GM12874 (cell line): ENCODE data around the gene C12orf56.

Experiments used
- TF ChIP-seq, protein P1 (sequence below): IDR thresholded peaks from 2 replicates; pipeline ENCODE4 v1.5.1; 2011; ENCODE audit warnings: low read depth, mild to moderate bottlenecking, control low read depth, low read length, moderate library complexity; ENCODE audit not compliant: insufficient read depth

The C12orf56 gene

DNA sequence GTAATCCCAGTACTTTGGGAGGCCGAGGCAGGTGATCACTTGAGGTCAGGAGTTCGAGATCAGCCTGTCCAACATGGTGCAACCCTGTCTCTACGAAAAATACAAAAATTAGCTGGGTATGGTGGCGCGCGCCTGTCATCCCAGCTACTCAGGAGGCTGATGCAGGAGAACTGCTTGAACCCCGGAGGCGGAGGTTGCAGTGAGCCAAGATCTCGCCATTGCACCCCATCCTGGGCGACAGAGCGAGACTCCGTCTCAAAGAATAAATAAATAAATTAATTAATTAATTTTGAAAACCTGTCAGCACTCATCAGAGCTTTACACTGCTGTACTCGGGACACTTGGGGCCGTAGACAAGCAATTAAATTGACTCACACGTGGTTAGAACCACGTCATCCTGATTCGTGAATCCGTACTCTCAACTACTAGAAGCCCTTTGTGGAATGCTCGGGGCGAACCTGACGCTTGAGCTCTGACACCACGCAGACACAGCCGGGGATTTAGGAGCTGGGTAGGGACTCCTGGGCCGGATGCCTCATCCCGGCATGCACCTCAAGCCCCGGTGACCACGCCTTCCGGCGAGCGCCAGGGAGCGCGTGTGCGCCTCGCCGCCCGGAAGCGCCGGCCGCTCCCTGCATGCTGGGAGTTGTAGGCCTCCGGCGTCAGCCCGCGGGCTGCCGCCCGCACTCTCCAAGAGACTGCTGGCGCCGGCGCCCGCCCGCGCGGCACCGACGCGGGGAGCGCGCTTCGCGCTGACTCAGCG, 13.3 kb upstream of the C12orf56 start, which contains the start of gene XPOT:
XPOT (plus strand) TSS at position 686 of the 763 bp plus-strand sequence. CDS start 5,644 bp downstream, outside the sequence.
- TF ChIP-seq, protein P1, sequence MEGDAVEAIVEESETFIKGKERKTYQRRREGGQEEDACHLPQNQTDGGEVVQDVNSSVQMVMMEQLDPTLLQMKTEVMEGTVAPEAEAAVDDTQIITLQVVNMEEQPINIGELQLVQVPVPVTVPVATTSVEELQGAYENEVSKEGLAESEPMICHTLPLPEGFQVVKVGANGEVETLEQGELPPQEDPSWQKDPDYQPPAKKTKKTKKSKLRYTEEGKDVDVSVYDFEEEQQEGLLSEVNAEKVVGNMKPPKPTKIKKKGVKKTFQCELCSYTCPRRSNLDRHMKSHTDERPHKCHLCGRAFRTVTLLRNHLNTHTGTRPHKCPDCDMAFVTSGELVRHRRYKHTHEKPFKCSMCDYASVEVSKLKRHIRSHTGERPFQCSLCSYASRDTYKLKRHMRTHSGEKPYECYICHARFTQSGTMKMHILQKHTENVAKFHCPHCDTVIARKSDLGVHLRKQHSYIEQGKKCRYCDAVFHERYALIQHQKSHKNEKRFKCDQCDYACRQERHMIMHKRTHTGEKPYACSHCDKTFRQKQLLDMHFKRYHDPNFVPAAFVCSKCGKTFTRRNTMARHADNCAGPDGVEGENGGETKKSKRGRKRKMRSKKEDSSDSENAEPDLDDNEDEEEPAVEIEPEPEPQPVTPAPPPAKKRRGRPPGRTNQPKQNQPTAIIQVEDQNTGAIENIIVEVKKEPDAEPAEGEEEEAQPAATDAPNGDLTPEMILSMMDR = no peak

DNA sequence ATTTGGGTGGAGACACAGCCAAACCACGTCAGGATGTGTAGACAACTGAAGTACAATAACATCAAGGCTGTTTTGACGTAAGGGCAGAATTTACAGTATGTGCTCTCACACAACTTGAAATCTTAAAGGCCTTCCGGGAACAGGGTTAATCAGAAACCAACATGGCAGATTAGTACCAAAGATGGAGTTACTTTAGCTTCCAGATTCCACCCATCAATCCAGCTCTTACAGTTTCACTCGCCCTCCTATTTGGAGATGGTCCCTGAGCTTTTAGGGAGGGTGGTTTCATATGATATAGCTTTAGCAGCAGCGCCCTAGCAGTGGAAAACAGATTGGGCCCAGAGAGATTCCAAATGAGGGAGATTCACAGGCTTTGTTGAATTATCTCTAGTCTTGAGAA, 11.6 kb upstream of the C12orf56 start:
- TF ChIP-seq, protein P1 = no peak

DNA sequence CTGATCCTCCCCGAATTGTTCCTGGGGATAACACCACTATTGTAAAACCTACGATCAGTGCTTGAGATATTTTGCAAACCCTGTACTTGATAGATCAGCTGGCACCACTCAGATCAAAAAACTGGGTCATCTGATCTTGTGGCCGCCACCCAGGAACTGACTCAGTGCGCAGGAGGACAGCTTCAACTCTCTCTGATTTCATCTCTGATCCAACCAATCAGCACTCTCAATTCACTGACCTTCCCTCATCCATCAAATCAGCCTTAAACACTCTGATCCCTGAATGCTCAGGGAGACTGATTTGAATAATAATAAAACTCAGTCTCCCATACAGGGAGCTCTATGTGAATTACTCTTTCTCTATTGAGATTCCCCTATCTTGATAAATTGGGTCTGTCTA, 9.5 kb upstream of the C12orf56 start:
- TF ChIP-seq, protein P1 = no peak

DNA sequence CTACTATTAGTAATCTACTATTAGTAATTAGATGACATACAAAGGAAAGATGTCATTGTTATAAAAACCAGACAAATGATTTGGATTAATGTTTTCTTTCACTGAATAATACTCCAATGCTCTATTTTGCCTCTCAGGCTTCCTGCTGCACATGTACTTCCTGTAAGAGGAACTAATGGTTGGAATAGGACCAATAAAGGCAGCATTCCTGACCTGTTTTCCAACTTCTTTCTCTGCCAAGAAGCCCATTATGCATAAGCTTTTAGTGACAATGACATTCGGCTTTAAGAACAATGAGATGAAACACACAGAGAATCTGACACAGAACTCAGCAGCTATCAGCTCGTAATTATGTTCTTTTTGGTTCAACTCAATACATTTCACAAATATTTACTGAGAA, 5.2 kb upstream of the C12orf56 start:
- TF ChIP-seq, protein P1 = no peak

DNA sequence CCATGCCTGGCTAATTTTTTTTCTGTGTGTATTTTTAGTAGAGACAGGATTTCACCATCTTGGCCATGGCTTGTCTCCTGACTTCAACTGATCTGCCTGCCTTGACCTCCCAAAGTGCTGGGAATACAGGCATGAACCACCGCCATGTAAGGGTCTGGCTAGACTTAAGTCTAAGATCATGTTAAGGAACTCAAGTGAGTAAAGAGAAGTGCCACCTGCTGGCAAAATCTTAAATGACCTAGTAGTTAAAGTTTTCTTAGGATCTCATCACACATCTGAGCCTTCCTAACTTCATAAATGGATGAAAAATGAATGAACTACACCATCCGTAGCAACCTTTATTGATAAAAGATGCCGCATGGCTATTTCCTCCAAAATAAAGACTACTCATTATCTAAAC, 1.7 kb upstream of the C12orf56 start:
- TF ChIP-seq, protein P1 = peak; percentile 15; the same call in 1 of the 2 replicates

DNA sequence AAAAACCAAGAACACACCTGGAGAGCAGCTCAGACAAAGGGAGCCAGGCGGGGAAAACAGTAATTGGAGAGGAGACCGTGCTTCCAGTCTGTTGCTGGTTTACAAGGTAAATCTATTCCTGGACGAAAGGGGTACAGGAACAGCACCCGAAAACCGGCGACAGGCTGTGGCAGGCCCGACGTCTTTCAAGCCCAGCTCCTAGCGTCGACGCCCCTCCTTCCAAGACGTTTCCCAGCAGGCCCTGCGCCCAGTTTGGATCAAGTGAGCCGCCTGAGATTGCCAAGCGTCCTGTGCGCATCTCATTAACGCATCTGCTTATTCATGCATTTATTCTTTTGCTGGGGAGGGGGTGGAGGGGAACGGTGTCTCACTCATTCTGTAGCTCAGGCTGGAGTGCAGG, 1.4 kb downstream of the C12orf56 start:
- TF ChIP-seq, protein P1 = no peak

DNA sequence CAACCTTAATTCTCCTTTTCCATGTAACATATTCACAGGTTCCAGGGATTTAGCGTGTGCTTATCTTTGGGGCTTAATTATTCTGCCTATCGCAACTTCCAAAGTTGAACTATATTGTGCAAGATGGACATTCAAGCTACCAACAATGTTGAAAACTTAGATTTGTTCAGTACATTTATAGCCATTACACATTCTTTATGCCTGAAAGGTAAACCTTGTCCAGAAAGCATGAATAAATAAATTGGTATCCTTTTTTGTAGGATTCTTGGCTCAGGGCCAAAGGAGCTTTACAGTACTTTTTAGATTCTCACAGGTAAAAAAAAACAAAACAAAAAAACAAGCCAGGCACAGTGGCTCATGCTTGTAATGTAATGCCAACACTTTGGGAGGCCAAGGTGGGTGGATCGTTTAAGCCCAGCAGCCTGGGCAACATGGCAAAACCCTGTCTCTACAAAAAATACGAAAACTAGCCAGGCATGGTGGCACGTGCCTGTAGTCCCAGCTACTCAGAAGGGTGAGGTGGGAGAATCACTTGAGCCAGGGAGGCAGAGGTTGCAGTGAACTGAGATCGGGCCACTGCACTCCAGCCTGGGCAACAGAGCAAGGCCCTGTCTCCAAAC, 3.3 kb downstream of the C12orf56 start:
- TF ChIP-seq, protein P1 = no peak
